ENCODE results near the gene CADM1. TPM values are rescaled to one million over a fixed set of nuclear protein-coding genes. Genes with fewer than 3 reads are reported as not detected.

CADM1 gene
- total and polyA plus RNA-seq, 4 donors, result 13.0 to 40.6 (median 28.9) TPM

- TF ChIP-seq MAX (IDR thresholded peaks at IDR 0.05) (no peak), HNF4G (IDR thresholded peaks at IDR 0.05) (no peak), SP1 (IDR thresholded peaks at IDR 0.05) (no peak), HNF4A (conservative IDR thresholded peaks at IDR 0.05) (no peak), ATF3 (IDR thresholded peaks at IDR 0.05) (no peak), RXRA (IDR thresholded peaks at IDR 0.05) (no peak), FOXA1 (IDR thresholded peaks at IDR 0.05) (no peak), EGR1 (IDR thresholded peaks at IDR 0.05; ENCODE audit: low read depth in 2 of 2) (no peak), REST (IDR thresholded peaks at IDR 0.05) (no peak), GABPA (IDR thresholded peaks at IDR 0.05 in 1 of 2, conservative IDR thresholded peaks at IDR 0.05 in 1 of 2) (no peak), ZBTB33 (IDR thresholded peaks at IDR 0.05) (no peak)
- WGBS, result 81% methylated on average over 8 of the region's 8 CpGs
- no peaks in the 10 kb centered on the region for H3K4me1 ChIP-seq (ENCODE audit: control insufficient read depth in 4 of 4, insufficient read depth in 4 of 4, low read length in 3 of 4)
- no peak overlapping the region for H3K9ac ChIP-seq (ENCODE audit: low read depth in 1 of 2, low read length in 2 of 2)
- no peak overlapping the region for H3K27ac ChIP-seq (ENCODE audit: low read depth in 1 of 2, low read length in 2 of 2)
- no peaks in the 10 kb centered on the region for H3K9me3 ChIP-seq (ENCODE audit: control insufficient read depth in 4 of 4, low read length in 3 of 4)
- H3K36me3 ChIP-seq (ENCODE audit: control insufficient read depth in 4 of 4, insufficient read depth in 3 of 4, low read depth in 1 of 4, low read length in 3 of 4), result no peaks in the 10 kb centered on the region
- no peaks in the 10 kb centered on the region for H3K27me3 ChIP-seq (ENCODE audit: control insufficient read depth in 4 of 4, insufficient read depth in 4 of 4, low read length in 3 of 4)
- DNase-seq (ENCODE audit: low spot score), result no peak
- H3K4me3 ChIP-seq (ENCODE audit: low read depth in 1 of 3, low read length in 3 of 3), result no peak overlapping the region
Measured at GRCh38 chr11:115145324-115145723, 358.9 kb downstream of the CADM1 start.

GRCh38 chr11:115144914-115145313 lies 359.3 kb downstream of the CADM1 start:
- H3K4me1 ChIP-seq (ENCODE audit: control insufficient read depth in 4 of 4, insufficient read depth in 4 of 4, low read length in 3 of 4), result no peaks in the 10 kb centered on the region
- no peak for TF ChIP-seq HNF4G (IDR thresholded peaks at IDR 0.05)
- no peak for TF ChIP-seq REST (IDR thresholded peaks at IDR 0.05)
- TF ChIP-seq SP1 (IDR thresholded peaks at IDR 0.05), result no peak
- TF ChIP-seq CTCF (IDR thresholded peaks at IDR 0.05; ENCODE audit: low read depth, low read length, missing input control), result no peak
- no peak for TF ChIP-seq ATF3 (IDR thresholded peaks at IDR 0.05)
- TF ChIP-seq TAF1 (conservative IDR thresholded peaks at IDR 0.05), result no peak
- no peak for DNase-seq (ENCODE audit: low spot score)

More at GRCh38 chr11:115144914-115145313, 359.3 kb downstream of the CADM1 start:
- no peaks in the 10 kb centered on the region for H3K9me3 ChIP-seq (ENCODE audit: control insufficient read depth in 4 of 4, low read length in 3 of 4)
- H3K4me3 ChIP-seq (ENCODE audit: low read depth in 1 of 3, low read length in 3 of 3), result no peak overlapping the region
- H3K36me3 ChIP-seq (ENCODE audit: control insufficient read depth in 4 of 4, insufficient read depth in 3 of 4, low read depth in 1 of 4, low read length in 3 of 4), result no peaks in the 10 kb centered on the region
- no peak overlapping the region for H3K27ac ChIP-seq (ENCODE audit: low read depth in 1 of 2, low read length in 2 of 2)
- no peak overlapping the region for H3K9ac ChIP-seq (ENCODE audit: low read depth in 1 of 2, low read length in 2 of 2)
- WGBS, result 82% methylated on average over 7 of the region's 7 CpGs
- no peaks in the 10 kb centered on the region for H3K27me3 ChIP-seq (ENCODE audit: control insufficient read depth in 4 of 4, insufficient read depth in 4 of 4, low read length in 3 of 4)

All from liver (tissue), 9 donors.